T-helper 2 cell treated with Interferon-gamma antibody and Interleukin-4, amounts not matched to agents 100 ng/mL and 5 ng/mL, for 36 hours (primary cell): Measurements from ENCODE around the gene TNFSF11. TPM values are rescaled to one million over a fixed set of nuclear protein-coding genes. Genes with fewer than 3 reads are reported as not detected.
"Not testable (repeated sequence)": the region's sequence is repeated elsewhere in the genome, so short reads cannot be mapped to it uniquely, and the experiment has no call there.

Source experiments
- intact Hi-C: fragments of 100-400 bp; cut with micrococcal nuclease; formaldehyde crosslinking; loops from one replicate; pipeline ENCODE4 v1.15.1; 2023
- total RNA-seq: library from RNA; stranded (reverse); gene quantifications from 2 replicates; pipeline ENCODE4 v1.2.3, GENCODE V29; 2022

TNFSF11 gene
- 6.3 and 6.7 TPM in 2 replicates for total RNA-seq

GRCh38 chr13:42574011-42574410, at the start of gene TNFSF11:
TSS of gene TNFSF11 (plus strand) at chr13:42574152. CDS start at chr13:42574304, 152 bp downstream.
- intact Hi-C loops: loop anchor here (5.0 to 10.0 kb wide), 3 partner anchors 77 to 302 kb away; partner anchors contain the start of gene AKAP11

DNA sequence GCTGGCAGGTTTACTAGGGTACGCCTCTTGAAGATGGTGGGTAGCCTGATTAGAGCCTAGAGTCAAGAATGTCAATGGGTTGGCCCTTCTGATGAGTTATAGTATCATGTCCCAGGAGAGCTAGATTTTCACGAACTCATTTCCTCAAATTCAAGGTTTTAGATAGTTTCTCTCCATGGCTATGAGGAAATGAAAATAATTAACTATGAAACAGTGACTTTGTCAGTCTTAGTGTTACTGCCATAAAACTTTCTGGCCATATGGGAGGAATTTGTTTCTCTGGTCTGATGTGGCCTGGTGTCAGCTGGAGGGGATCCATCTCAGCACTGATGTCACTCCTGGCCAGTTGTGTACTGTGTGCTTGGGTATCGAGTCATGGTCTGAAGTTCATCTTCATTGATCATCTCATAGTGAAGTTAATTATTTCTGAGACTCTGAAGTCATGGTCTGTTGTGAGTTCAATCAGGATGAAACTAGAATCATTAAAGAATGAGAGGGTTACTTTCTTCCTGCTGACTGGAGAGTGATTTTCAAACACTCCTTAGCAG, 49.4 kb upstream of the TNFSF11 start:
- intact Hi-C loops: no loop called here

GRCh38 chr13:42525035-42525504, 48.9 kb upstream of the TNFSF11 start:
- intact Hi-C loops: no loop called here

GRCh38 chr13:42526276-42526675, 47.7 kb upstream of the TNFSF11 start:
- intact Hi-C loops: no loop called here

- intact Hi-C loops: no loop called here
These were observed 47.1 kb upstream of the TNFSF11 start for GRCh38 chr13:42526804-42527203.

DNA sequence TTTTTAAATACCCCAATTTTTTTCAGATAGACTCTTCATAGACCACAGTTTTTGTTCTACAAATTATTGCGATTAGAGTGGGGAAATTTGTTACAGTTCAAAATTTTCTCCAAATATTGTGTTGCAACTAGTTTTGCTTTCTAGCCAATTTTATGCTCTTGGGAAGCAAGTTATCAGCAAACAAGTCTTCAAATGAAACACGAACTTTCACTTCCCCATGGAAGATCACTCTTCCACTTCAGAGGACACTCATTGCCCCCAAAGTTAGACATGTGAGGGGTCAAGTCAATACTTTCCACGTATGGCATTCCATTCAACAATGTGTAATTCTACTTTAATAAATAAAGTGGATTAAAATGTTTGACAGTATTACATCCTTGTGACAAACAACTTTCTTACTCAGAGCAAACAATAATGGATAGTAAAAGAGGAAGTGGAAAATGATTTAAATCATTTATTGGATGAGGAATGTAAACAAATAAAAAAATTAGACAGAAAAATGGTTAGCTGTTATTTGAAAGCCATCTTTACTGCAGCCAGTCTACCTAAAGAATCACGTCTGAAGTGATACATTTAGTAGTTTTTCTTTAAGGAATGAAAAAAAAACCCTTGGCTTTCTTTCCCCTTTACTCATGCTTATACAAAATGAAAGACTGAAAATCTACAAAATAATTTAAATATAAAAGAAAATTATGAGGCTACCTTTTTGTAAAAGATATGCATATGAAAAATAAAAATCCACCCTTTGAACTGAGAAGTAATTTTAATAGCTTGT, 41.2 kb upstream of the TNFSF11 start:
- intact Hi-C loops: no loop called here

DNA sequence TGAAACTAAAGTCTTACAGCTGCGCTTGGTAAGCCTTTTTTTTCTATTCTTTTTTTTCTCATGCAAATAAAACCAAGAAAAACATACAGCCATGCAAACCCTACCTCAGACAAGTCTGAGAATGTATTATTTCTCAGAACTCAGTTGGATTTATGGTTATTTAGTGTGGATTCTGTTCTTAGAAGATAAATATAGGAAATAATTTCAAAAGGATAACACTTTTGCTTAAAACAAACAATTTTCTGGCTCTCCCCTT, 40.7 kb upstream of the TNFSF11 start:
- intact Hi-C loops: no loop called here

GRCh38 chr13:42534785-42535184, 39.2 kb upstream of the TNFSF11 start:
- intact Hi-C loops: no loop called here

DNA sequence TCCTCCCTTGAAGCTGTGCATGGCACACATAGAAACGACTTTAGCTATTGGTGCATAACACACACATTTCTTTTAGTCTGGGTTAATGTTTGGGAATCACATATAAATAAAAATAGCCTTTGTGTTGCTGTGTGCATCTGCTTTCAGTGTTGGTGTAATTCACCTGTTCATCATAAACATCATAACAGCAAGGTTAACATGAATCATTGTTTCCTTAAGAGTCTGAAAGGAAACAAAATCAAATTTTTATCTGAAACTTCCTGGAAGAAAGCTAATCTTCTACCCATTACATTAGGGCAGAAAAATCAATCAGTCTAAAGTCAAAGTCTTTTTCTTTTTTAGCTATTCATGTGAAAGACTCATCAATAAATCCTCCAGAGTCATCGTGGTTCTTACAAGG, 35.0 kb upstream of the TNFSF11 start:
- intact Hi-C loops: no loop called here

- intact Hi-C loops: no loop called here
These were observed 34.3 kb upstream of the TNFSF11 start for GRCh38 chr13:42539670-42540069.

GRCh38 chr13:42543215-42543797, 30.6 kb upstream of the TNFSF11 start:
- intact Hi-C loops: no loop called here

DNA sequence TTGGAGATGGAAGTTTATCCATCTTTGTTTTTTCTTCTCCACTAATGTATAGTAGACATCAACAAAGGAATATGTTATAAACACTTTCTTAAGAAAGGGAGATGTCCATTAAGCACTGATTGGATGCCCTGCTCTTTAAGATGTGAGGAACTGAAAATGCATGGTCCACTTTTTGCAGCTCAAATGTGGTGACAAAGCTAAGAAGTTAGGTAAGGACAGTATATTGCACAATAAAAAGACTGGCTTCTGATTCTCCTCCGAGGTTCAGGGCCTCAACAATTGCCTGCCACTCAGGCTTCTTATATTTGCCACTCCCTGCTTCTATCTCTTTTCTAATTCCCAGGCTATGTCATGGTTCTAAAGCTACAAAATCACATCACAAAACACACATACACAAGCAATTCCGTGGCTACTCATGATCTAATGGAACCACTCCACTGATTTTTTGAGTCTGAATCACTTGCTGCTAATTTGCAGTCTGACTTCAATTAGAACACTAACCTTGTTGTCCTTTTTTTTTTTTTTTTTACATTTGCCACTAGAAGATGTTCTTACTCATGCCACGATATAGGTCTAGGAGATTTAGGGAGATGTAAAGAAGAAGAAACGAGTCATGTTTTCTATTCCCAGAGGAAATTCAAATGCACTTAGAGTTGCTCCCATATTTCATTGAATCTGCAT, 29.6 kb upstream of the TNFSF11 start:
- intact Hi-C loops: no loop called here

- intact Hi-C loops: no loop called here
These were observed 28.1 kb upstream of the TNFSF11 start for GRCh38 chr13:42545842-42546241.

GRCh38 chr13:42547612-42548011, 26.3 kb upstream of the TNFSF11 start:
- intact Hi-C loops: no loop called here

GRCh38 chr13:42548731-42549551, 25.0 kb upstream of the TNFSF11 start:
- intact Hi-C loops: no loop called here

DNA sequence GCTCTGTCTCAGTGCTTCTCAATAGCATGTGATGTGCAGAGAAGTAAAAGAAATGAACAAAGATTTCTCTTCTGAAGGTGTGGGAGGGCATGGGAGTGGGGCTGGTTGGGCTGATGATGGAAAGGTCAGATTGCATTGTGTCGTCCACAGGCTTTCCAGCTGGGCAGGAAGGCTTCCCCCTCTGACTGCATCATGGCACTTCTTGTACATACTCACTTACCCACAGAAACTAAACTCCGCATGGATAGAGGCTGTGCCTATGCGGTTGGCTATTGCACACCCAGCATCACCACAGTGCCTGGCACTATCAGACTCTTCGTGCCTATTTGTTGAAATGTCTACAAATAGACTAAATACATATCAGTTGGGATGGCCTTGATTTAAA, 24.4 kb upstream of the TNFSF11 start:
- intact Hi-C loops: no loop called here

GRCh38 chr13:42551611-42552010, 22.3 kb upstream of the TNFSF11 start:
- intact Hi-C loops: no loop called here

GRCh38 chr13:42553098-42554046, 20.6 kb upstream of the TNFSF11 start:
- intact Hi-C loops: no loop called here

GRCh38 chr13:42559057-42559456, 14.9 kb upstream of the TNFSF11 start:
- intact Hi-C loops: no loop called here

GRCh38 chr13:42559573-42560218, 14.3 kb upstream of the TNFSF11 start:
- intact Hi-C loops: not testable (repeated sequence)
